ENCODE results near the gene RNF2. TPM values are rescaled to one million over a fixed set of nuclear protein-coding genes. Genes with fewer than 3 reads are reported as not detected.

The RNF2 gene
- total and polyA plus RNA-seq, 8 donors = 2.2 to 12.7 (median 8.6) TPM

DNA sequence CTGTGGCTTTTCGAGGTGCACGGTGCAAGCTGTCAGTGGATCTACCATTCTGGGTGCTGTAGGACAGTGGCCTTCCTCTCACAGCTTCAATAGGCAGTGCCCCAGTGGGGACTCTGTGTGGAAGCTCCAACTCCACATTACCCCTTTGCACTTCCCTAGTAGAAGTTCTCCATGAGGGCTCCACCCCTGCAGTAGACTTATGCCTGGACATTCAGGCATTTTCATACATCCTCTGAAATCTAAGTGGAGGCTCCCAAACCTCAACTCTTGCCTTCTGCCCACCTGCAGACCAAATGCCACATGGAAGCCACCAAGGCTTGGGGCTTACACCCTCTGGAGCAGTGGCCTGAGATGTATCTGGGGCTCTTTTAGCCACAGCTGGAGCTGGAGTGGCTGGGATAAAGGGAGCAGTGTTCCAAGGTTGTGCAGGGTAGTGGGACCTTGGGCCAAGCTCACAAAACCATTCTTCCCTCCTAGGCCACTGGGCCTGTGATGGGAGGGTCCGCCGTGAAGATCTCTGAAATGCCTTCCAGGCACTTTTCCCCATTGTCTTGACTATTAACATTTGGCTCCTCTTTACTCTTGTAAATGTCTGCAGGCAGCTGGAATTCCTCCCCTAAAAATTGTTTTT, 18.0 kb upstream of the RNF2 start:
- DNase-seq (no peak), FAIRE-seq (no peak), ATAC-seq (no peak)
- TF ChIP-seq, protein P1, sequence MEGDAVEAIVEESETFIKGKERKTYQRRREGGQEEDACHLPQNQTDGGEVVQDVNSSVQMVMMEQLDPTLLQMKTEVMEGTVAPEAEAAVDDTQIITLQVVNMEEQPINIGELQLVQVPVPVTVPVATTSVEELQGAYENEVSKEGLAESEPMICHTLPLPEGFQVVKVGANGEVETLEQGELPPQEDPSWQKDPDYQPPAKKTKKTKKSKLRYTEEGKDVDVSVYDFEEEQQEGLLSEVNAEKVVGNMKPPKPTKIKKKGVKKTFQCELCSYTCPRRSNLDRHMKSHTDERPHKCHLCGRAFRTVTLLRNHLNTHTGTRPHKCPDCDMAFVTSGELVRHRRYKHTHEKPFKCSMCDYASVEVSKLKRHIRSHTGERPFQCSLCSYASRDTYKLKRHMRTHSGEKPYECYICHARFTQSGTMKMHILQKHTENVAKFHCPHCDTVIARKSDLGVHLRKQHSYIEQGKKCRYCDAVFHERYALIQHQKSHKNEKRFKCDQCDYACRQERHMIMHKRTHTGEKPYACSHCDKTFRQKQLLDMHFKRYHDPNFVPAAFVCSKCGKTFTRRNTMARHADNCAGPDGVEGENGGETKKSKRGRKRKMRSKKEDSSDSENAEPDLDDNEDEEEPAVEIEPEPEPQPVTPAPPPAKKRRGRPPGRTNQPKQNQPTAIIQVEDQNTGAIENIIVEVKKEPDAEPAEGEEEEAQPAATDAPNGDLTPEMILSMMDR (IDR thresholded peaks at IDR 0.05) = no peak
- intact Hi-C loops (cut with DNase I) = no loop called here
- Histone ChIP-seq H3K27me3 (no peaks in the 10 kb centered on the region), H3K4me1 (no peaks in the 10 kb centered on the region), H3K36me3 (no peaks in the 10 kb centered on the region), H3K9me3 (no peaks in the 10 kb centered on the region), H3K4me3 (no peak overlapping the region), H3K27ac (no peak overlapping the region)
- 96 to 97% methylated on average over 4 of the region's 4 CpGs for WGBS, 2 donors

DNA sequence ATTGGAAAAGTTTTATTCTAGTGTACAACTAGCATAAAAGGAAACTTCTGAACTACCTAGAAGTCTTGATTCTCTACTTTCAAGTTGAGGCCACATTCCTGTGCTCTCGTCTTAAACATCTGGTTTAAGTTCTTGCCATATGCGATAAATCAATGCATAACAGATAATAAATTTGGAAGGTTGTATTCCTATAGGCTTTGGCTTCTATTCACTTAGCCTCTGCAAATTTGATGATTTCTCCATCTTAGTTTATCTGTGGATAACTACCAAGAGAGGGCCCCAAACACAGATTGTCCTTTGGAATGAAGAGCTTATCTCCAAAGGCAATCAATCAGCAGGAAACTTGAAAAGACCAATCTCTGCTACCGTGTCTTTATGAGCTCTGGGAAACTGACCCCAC, 11.7 kb upstream of the RNF2 start:
- H3K4me1 ChIP-seq = no peaks in the 10 kb centered on the region
- 69 to 70% methylated on average over 3 of the region's 3 CpGs for WGBS, 2 donors
- H3K36me3 ChIP-seq = no peaks in the 10 kb centered on the region
- FAIRE-seq (no peak), DNase-seq (no peak), ATAC-seq (no peak)
- H3K9me3 ChIP-seq = no peaks in the 10 kb centered on the region
- intact Hi-C loops (cut with DNase I) = no loop called here
- H3K27me3 ChIP-seq = no peaks in the 10 kb centered on the region
- H3K27ac ChIP-seq = no peak overlapping the region
- TF ChIP-seq, protein P1 (IDR thresholded peaks at IDR 0.05) = no peak
- H3K4me3 ChIP-seq = no peak overlapping the region

DNA sequence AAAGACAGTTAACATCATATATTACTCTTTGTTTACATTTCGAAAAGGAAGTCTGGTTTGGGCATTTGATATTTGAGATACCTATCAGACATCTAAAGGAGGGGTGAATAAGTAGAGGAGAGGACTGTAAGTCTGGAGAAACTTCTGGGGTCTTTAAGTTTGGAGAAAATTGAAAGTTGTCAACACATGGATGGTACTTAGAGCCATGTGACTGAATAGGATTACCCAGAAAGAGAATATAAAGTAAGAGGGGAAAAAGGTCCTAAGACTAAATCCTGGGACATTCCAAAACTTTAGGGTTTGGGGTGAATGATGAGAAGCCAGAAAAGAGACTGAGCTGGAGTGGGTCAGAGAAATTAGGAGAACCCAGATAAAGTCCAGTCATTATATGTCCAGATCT, 10.1 kb upstream of the RNF2 start:
- no peak overlapping the region for H3K4me3 ChIP-seq
- DNase-seq (no peak), ATAC-seq (no peak), FAIRE-seq (no peak)
- intact Hi-C loops (cut with DNase I) = no loop called here
- TF ChIP-seq, protein P1 (IDR thresholded peaks at IDR 0.05) = no peak
- H3K4me1 ChIP-seq = no peaks in the 10 kb centered on the region
- no peaks in the 10 kb centered on the region for H3K27me3 ChIP-seq
- 75 to 83% methylated on average over 1 of the region's 1 CpG for WGBS, 2 donors
- no peak overlapping the region for H3K27ac ChIP-seq
- no peaks in the 10 kb centered on the region for H3K36me3 ChIP-seq
- no peaks in the 10 kb centered on the region for H3K9me3 ChIP-seq

DNA sequence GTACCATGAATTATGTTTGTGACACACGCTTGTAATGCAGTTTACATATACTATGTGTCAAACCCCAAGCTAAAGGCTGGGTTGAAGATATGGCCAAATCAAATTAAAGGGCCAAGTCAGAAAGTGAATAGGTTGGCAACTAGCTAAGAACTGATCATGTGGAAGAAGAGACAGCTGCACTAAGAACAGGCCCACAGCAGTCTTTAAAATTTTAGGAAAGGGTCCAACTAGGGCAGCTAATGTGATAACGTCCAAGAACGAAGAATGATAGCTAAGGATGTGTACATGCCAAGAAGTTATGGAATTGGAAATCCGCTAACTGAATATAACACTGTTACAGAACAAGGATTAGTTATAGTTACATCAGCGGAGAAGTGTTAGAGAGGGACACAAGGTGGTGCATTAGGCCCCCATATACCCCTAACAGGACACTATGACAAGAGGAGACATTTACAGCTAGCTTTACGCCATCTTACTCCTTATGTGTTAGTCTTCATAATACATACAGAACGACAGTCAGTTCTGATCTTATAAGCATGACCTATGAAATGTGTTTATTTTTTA, 6.5 kb upstream of the RNF2 start:
- no peak overlapping the region for H3K27ac ChIP-seq
- FAIRE-seq (no peak), ATAC-seq (no peak), DNase-seq (no peak)
- TF ChIP-seq, protein P1 (IDR thresholded peaks at IDR 0.05) = no peak
- no peaks in the 10 kb centered on the region for H3K36me3 ChIP-seq
- H3K9me3 ChIP-seq = no peaks in the 10 kb centered on the region
- no peaks in the 10 kb centered on the region for H3K4me1 ChIP-seq
- no peak overlapping the region for H3K4me3 ChIP-seq
- no peaks in the 10 kb centered on the region for H3K27me3 ChIP-seq
- intact Hi-C loops (cut with DNase I) = no loop called here
- 76 to 86% methylated on average over 7 of the region's 7 CpGs for WGBS, 2 donors

DNA sequence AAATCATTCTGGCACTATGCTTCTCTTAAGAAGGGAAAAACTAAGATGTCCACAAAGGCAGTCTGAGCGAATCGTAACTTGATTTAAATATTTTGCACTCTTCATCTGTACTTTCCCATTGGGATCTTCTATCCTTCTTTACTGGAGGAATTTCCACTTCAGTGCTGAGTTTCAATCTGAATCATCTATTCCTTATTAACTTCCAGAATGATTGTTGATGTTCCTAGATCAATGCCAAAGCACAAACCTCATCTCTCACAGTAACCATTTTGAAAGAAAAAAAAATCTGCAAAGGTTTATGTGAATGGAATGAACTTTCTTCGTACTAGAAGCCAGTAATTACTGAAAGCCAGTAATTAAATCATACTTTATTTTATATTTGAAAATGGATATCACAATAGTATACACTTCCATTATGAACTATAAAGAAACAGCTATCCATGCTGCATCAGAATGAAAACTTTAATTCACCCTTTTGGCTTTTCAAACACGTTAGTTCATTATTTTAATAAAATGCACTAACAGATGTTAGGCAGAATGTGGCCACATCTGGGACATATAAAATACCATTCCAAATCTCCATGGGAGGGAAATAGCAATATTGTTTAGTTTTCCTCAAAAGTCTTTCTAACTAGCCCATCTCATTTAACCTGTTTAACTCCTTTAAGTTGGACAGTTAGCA, 5.5 kb upstream of the RNF2 start:
- Histone ChIP-seq H3K4me3 (no peak overlapping the region), H3K9me3 (no peaks in the 10 kb centered on the region), H3K27ac (no peak overlapping the region), H3K36me3 (no peaks in the 10 kb centered on the region), H3K27me3 (no peaks in the 10 kb centered on the region), H3K4me1 (no peaks in the 10 kb centered on the region)
- intact Hi-C loops (cut with DNase I) = no loop called here
- ATAC-seq = no peak
- TF ChIP-seq, protein P1 (IDR thresholded peaks at IDR 0.05) = no peak
- no peak for DNase-seq
- FAIRE-seq = no peak
- 82 to 87% methylated on average over 4 of the region's 4 CpGs for WGBS, 2 donors
